WI38 (cell line): Measurements from ENCODE around the gene SLC35E3.
"Not testable (repeated sequence)": the region's sequence is repeated elsewhere in the genome, so short reads cannot be mapped to it uniquely, and the experiment has no call there.

Source experiments
- H3K4me3 ChIP-seq: 2 replicates; pipeline ENCODE4 v1.5.1; 2011; ENCODE audit warnings: low read depth, mild to moderate bottlenecking, control low read depth, low read length
- TF ChIP-seq, protein P1 (sequence below): IDR thresholded peaks from 2 replicates; pipeline ENCODE4 v1.5.1; 2012; ENCODE audit warnings: low read depth, mild to moderate bottlenecking, control low read depth, low read length

SLC35E3 gene

DNA sequence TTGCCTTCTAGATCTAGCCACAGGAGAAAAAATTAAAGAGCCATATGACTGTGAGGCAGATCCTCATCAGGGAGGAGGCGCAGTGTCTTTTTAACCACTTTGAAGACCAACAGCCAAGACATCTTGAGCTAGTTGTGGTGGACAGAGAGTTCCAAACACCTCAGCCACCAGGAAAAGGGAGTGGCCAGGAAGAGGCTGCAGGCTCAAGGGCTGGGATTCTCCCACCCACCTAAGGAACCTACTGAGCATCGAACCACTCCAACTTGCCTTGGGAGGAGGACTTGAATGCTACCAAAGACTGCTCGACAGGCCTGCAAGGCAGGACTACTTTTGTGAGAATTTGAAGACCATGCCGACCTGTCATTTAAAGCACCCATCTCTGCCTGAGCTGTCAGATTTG, 47.5 kb downstream of the SLC35E3 start:
- TF ChIP-seq, protein P1, sequence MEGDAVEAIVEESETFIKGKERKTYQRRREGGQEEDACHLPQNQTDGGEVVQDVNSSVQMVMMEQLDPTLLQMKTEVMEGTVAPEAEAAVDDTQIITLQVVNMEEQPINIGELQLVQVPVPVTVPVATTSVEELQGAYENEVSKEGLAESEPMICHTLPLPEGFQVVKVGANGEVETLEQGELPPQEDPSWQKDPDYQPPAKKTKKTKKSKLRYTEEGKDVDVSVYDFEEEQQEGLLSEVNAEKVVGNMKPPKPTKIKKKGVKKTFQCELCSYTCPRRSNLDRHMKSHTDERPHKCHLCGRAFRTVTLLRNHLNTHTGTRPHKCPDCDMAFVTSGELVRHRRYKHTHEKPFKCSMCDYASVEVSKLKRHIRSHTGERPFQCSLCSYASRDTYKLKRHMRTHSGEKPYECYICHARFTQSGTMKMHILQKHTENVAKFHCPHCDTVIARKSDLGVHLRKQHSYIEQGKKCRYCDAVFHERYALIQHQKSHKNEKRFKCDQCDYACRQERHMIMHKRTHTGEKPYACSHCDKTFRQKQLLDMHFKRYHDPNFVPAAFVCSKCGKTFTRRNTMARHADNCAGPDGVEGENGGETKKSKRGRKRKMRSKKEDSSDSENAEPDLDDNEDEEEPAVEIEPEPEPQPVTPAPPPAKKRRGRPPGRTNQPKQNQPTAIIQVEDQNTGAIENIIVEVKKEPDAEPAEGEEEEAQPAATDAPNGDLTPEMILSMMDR, result no peak

DNA sequence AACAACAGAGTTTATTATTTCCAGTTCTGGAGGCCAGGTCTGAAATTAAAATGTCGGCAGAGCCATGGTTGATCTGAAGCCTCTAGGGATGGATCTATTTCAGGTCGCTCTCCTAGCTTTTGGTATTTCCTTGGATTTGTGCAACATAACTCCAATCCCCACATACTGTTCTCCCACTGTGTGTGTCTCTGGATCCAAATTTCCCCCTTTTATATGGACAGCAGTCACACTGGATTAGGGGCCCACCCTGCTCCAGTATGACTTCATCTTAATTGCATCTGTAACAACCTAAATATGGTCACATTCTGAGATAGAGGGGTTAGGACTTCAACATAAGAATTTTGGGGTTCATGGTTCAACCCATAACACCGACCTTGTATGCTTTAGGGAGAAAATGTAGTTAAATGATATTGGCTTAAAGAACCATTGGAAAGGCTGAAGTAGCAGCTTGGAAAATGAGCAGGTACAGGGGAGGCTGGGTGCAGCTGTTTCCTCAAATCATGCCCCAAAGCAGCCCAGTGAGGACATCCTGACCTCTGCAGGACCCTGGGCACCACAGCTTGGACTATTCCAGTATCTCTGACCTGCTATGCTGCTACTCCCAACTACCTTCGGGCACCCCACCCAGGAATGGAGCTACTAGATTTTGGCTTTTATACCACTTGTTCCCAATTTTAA, 48.1 kb downstream of the SLC35E3 start:
- H3K4me3 ChIP-seq, result no peak overlapping the region
- TF ChIP-seq, protein P1, result no peak

More for the DNA sequence above, 47.5 kb downstream of the SLC35E3 start:
- H3K4me3 ChIP-seq, result no peak overlapping the region

DNA sequence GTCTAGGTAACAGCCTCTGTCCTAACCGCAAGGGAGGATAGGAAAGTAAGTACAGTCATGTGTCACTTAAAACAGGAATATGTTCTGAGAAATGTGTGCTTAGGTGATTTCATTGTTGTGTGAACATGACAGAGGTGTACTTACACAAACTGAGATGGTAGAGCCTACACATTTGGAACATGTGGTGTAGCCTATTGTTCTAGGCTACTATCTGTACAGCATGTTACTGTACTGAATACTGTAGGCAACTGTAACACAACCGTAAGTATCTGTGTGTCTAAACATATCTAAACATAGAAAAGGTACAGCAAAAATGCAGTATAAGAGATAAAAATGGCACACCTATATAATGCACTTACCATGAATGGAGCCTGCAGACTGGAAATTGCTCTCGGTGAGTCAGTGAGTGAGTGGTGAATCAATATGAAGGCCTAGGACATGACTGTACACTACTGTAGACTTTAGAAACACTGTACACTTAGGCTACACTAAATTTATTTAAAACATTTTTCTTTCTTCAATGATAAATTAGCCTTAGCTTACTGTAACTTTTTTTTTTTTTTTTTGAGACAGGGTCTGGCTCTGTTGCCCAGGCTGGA, 48.8 kb downstream of the SLC35E3 start:
- no peak overlapping the region for H3K4me3 ChIP-seq
- TF ChIP-seq, protein P1, result no peak

DNA sequence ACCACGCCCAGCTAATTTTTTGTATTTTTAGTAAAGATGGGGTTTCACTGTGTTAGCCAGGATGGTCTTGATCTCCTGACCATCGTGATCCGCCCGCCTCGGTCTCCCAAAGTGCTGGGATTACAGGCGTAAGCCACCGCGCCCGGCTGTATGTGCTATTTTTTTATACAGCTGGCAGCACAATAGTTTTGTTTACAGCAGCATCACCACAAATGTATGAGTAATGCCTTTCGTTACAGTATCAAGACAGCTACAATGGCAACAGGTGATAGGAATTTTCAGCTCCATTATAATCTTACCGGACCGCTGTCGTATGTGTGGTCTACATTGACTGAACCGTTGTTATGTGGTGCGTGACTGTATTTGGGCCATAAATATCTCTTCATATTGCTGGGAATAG, 50.4 kb downstream of the SLC35E3 start:
- H3K4me3 ChIP-seq, result no peak overlapping the region
- TF ChIP-seq, protein P1, result no peak

DNA sequence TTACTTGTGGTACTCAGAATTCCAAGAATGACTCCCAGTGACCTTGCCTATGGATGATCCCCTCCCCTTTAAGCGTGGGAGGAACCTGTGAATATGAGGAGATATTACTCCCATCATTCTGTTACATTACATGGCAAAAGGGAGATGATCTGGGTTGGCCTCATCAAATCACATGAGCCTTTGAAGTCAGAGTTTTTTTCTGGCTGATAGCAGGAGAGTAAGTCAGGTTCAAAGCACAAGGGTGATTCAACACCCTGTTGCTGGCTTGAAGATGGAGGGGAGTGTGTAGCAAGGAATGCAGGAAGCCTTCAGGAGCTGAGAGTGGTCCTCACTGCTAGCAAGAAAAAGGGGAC, 52.9 kb downstream of the SLC35E3 start:
- H3K4me3 ChIP-seq, result no peak overlapping the region
- TF ChIP-seq, protein P1, result no peak

DNA sequence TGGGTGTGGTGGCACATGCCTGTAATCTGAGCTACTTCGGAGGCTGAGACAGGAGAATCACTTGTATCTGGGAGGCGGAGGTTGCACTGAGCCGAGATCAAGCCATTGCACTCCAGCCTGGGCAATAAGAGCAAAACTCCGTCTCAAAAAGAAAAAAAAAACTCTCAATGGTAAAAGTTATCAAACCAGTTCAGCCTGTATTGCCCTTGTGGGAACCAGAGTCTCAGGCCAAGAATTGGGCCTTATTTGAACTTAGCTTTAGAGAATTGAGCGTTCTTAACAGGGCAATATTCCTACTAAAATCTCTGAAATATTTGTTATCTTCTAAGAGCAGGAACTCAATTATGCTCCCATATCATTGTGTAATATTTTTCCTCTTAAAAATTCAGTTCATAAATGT, 54.3 kb downstream of the SLC35E3 start:
- TF ChIP-seq, protein P1, result no peak
- no peak overlapping the region for H3K4me3 ChIP-seq

- H3K4me3 ChIP-seq, result not testable (repeated sequence)
Observed at GRCh38 chr12:68801124-68801523, 55.1 kb downstream of the SLC35E3 start.

DNA sequence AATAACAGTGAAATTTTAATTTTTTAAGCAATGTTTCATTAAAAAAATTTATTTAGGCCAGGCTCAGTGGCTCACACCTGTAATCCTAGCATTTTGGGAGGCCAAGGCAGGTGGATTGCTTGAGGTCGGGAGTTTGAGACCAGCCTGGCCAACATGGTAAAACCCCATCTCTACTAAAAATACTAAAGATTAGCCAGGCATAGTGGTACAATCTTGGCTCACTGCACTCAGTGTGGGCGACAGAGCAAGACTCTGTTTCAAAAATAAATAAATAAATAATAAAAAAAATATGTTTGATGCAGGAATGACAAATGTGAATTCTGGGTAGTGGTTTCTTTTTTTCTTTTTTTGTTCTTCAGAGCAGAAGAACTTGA, 56.4 kb downstream of the SLC35E3 start:
- H3K4me3 ChIP-seq, result not testable (repeated sequence)

GRCh38 chr12:68802911-68803651, 57.1 kb downstream of the SLC35E3 start:
- not testable (repeated sequence) for H3K4me3 ChIP-seq
